Hematopoietic multipotent progenitor cell treated with erythropoietin and hydrocortisone succinate and interleukin-3 and kit ligand, for 17 days (in vitro differentiated cells): ENCODE data around the gene THBS4.
A peak's percentile ranks its signal among the peaks of the same experiment; 100 is the strongest.
"Not testable (repeated sequence)": the region's sequence is repeated elsewhere in the genome, so short reads cannot be mapped to it uniquely, and the experiment has no call there.

Experiments
- DNase-seq: peaks from one replicate; pipeline ENCODE4 v3.0.0-alpha.2; 2015; ENCODE audit warnings: low spot score

THBS4 gene

GRCh38 chr5:80076131-80077050, 41.2 kb downstream of the THBS4 start:
- DNase-seq, result no peak

DNA sequence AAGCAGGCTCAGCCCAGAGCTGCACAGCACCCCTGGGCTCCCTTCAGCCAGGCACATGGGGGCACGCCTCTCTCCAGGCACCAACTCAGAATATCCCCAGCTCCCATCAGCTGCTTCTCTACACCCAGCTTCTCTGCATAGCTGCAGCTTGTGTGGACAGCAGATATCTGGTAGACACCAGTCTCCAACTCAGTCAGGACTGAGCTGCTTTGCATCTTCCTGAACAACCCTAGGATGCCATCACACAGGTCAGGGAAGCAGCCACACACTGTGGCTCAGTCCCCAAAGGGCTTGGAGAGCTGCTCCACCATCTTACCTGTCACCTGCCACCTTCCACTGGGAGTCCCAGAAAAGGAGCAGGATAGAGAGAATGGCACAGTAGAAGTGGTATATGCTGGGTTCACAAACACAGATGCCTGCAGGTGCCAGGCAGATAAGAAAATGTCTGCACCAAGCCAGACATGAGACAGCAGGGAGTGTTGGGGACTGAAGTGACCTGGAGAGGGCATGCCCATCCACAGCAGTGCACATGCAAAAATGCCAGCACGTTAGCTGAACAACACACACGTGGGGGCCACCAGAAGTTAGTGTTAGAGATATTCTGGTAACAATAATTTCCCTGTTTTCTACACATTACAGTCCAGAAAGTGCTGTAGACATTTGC, 42.0 kb downstream of the THBS4 start:
- DNase-seq, result peak; percentile 44

- peak; percentile 47 for DNase-seq
Observed at GRCh38 chr5:80078921-80079320, 43.8 kb downstream of the THBS4 start.

DNA sequence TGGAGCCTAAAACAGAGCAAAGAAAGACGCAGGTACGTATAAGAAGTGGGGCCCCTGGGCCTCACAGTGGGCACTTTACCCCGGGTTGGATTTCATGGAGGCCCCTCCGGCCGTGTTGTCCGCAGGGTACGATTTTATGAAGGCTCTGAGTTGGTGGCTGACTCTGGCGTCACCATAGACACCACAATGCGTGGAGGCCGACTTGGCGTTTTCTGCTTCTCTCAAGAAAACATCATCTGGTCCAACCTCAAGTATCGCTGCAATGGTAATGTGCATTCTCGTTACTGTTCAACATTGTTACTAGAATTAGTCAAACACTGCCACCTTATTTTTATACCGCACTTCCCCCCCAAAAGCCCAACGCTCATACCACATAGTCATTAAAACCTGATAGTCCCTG, 47.1 kb downstream of the THBS4 start:
- no peak for DNase-seq

GRCh38 chr5:80082731-80083100, 47.6 kb downstream of the THBS4 start:
- DNase-seq, result peak; percentile 65

DNA sequence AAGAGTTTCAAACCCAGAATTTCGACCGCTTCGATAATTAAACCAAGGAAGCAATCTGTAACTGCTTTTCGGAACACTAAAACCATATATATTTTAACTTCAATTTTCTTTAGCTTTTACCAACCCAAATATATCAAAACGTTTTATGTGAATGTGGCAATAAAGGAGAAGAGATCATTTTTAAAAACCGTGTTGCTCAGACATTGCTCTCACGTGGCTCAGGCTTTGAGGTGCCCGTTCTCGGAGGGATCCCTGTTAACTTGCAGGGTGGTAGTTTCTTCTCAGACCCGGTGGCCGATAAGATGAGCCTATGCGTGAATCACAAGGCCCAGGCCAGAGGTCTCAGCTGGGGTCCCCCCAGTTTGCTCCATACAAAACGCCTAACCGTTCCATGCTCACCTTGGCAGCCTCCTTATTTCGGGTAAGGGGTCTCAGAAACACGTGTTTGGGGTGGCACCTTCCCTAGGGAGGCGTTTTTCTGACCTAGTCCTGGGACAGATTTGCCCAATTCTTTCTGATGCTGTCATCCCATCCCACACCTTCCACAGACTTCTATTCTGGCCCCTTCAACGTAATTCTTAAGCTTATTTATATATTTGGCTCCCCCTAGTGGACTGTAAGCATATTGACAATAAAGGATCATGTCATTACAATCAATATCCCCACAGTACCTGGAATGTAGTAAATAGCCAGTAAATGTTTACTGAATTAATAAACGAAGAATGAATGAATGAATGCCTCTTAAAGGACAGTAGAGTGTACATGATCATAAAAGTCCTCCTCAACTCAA, 48.1 kb downstream of the THBS4 start:
- peak; percentile 77 for DNase-seq

DNA sequence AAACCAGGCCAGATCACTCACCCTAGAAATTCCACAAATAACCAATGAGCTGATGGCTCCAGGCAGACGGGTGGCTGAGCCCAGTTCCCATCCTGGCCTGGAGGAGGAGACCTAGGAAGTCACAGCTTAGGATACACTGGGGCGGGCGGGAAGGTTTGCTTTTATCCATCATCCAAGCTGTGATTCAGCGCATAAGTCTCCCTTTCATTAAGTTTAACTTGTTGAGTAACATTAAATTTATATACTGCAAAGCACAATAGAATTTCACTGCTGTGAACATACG, 55.7 kb downstream of the THBS4 start:
- DNase-seq, result no peak

GRCh38 chr5:80091792-80092192, 56.6 kb downstream of the THBS4 start:
- DNase-seq, result peak; percentile 80

DNA sequence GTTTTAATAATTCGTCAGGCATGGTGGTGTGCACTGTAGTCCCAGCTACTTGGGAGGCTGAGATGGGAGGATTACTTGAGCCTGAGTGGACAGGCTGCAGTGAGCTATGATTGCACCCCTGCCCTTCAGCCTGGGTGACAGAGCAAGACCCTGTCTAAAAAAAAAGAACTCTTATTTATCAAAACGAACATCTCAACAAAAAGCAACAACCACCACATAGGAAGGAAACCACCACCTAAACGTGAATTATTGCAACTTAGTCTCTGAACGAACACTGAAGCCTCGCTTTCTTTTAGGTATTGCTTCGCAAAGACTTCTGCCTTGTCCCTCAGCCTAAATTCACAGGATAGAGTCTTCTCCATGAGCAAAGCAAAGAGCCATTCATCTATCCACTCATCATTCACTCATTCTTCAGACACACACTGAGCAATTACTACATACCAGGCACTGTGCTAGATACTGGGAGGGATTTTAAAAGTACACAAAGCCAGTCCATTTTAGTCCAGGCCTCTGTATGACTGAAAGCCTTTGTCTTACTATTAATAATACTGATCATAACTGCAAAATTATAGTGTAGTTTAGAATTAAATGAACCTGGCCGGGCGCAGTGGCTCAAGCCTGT, 57.4 kb downstream of the THBS4 start:
- DNase-seq, result no peak

GRCh38 chr5:80093796-80094195, 58.6 kb downstream of the THBS4 start:
- no peak for DNase-seq

DNA sequence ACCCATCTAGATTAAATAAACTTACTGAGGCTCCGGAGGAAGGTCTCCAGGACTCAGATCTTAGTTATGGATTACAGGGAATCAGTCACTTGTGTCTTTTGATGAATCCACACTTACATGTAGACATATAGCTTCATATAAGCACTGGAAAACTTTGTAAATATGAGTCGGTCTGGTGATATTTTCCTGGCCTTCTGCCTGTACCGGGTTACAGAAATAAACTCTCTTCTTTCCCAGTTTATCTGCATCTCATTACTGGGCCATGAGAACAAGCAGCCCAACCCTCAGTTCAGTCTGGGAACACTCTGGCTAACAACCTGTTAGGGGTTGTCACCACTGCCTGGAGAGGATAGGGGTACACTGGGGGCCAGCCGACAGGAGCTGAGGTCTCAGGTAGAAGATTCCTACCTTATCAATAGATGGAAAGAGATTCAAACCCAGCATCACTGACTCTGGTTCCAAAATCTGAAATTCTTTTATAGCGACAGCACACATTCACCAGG, 59.1 kb downstream of the THBS4 start:
- DNase-seq, result no peak

DNA sequence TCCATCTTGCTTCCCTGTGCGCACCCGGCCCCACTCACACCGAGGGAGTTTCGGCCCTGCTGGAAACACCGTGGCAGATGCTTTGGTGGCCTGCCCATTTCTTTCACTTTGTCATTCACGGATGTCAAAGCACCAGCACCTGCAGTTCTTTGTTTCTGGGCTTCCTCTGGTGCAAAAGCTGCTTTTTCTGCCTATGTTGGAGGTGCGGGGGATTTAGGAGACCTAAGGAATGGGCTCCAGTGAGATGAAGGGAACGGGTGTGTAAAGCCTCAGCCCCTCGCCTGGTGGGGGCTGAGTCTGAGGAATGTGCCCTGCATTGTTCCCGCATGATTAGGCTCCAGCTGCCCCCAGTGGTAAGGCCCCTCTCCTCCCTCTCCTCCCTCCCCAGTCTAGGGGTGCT, 62.3 kb downstream of the THBS4 start:
- no peak for DNase-seq

GRCh38 chr5:80101993-80102392, 66.8 kb downstream of the THBS4 start:
- DNase-seq, result no peak

DNA sequence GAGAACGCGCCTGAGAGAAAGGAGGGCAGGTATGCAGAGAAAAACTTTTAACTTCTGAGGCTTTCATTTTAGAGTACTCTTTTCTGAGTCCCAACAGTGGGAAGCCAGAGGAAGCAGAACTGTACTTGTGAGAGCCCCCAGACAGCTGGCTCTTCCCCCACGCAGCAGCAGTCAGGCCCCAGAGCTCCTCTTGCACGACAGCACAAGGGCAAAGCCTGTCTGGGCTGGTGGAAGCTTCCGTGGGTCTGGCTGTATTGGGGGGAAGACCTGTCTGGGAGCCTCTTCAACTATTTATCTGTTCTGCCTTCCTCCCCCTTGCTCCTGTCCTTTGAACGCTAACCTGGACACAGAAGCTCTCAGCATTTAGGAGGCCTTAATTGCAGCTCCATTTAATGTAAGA, 68.2 kb downstream of the THBS4 start:
- no peak for DNase-seq

DNA sequence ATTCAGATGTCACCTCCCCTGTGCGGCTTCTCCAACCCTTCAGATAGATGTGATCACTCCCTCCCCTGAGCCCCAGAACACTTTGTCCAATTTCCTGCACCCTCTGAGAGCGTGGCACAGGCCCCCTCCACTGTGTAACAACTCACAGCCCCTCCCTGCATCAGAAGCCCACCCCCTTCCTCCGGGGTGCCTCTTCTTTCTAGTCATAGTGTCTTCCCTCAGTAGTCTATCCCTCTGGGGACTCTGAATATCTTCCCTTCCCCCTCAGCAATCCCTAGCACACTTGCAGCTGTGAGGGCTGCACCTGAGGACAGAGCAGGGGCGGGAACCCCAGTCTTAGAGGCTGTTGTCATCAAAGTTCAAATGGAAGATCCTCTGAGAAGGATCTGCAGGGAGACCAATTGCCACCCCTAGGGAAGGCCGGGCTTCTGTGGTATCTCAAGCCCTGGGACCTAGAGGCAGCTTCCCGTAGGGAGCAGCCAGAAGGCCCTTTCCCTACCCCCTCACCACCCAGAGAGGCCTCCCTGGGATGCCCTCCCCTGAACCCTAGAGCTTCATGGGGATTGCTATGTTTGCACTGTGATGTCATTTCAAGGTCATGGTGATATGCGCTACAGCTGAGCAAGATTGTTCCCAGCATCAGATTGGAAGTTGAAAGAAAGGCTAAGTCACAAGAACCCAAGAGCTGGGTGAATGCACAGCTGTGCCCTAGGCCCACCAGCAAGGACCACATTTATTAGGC, 70.7 kb downstream of the THBS4 start:
- DNase-seq, result no peak

DNA sequence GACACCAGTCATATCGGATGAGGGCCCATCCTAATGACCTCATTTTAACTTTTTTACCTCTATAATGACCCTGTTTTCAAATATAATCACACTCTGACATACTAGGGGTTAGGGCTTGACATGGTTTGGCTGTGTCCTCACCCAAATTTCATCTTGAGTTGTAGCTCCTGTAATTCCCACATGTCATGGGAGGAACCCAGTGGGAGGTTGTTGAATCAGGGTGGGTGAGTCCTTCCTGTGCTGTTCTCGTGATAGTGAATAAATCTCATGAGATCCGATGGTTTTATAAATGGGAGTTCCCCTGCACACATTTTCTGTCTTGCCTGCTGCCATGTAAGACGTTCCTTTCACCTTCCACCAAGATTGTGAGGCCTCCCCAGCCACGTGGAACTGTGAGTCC, 71.8 kb downstream of the THBS4 start:
- DNase-seq, result no peak

GRCh38 chr5:80109646-80110478, 74.7 kb downstream of the THBS4 start:
- no peak for DNase-seq

- not testable (repeated sequence) for DNase-seq
Observed at GRCh38 chr5:80111376-80111990, 76.3 kb downstream of the THBS4 start.

GRCh38 chr5:80114860-80115259, 79.7 kb downstream of the THBS4 start:
- no peak for DNase-seq

DNA sequence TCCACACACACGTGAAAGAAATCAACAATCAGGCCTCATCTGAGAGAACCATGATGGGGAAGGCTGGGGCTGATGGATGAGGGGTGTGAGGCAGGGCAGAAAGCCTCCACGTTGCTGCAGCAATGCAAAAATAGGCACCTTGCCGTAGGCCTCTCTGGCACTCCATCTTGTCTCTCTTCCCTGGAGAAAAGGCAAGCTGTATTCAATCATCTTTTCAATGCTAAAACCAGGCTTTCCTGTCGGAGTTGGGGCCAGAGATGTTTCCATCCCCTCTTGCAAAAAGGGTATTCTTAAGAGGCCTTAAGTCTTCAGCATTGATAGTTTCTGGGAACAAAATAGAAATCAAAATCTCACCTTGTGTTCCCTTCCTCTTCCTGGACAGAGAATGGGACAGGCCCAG, 80.9 kb downstream of the THBS4 start:
- no peak for DNase-seq
